ENCODE data around the gene STRIP2. TPM values are rescaled to one million over a fixed set of nuclear protein-coding genes. Genes with fewer than 3 reads are reported as not detected.

The STRIP2 gene
- total RNA-seq, 1 experiment from 2014 or later = 6.5 TPM

DNA sequence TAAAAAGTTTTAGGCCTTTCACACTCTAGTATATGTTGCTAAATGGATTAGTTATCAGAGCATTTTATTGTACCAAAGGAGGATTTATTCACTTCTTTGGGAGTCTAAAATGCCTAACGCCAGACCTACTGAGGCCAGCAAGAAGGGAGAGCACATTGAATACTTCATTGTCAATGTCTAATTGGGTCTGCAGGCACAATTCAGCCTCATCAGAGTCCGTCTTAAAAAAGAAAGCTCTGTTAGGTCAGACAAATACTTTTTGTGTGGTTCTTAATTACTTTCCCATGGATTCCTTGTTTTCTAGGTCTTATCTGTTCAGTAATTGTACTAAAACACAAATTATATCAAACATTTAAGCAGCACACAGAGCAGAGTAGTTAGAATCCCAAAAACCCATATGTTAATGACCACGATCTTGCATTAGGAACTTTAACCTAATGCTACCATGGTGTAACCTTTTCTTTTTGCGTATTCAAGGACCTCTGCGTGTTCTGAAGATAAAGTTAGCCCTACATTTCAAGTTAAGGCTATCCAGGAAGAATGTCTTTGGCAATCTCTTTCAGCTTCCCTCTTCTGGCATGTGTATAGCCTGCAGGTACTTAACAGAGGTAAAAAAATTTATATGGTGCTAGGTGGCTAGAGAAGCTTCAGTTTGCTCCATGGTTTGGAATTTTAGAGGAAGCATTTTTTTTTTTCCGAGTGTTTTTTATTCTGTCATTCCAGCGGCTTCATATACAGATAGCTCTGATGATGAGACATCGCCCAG is 45.7 kb upstream of the STRIP2 start:
- TF ChIP-seq, protein P1, sequence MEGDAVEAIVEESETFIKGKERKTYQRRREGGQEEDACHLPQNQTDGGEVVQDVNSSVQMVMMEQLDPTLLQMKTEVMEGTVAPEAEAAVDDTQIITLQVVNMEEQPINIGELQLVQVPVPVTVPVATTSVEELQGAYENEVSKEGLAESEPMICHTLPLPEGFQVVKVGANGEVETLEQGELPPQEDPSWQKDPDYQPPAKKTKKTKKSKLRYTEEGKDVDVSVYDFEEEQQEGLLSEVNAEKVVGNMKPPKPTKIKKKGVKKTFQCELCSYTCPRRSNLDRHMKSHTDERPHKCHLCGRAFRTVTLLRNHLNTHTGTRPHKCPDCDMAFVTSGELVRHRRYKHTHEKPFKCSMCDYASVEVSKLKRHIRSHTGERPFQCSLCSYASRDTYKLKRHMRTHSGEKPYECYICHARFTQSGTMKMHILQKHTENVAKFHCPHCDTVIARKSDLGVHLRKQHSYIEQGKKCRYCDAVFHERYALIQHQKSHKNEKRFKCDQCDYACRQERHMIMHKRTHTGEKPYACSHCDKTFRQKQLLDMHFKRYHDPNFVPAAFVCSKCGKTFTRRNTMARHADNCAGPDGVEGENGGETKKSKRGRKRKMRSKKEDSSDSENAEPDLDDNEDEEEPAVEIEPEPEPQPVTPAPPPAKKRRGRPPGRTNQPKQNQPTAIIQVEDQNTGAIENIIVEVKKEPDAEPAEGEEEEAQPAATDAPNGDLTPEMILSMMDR (IDR thresholded peaks at IDR 0.05; ENCODE audit: insufficient read depth in 1 of 2, low read depth in 1 of 2, low read length in 1 of 2, severe bottlenecking in 1 of 2, unreplicated experiment in 1 of 2) = no peak
- Mint-ChIP-seq H3K9me3 (ENCODE audit: unreplicated experiment) (no peaks in the 10 kb centered on the region), H3K4me3 (ENCODE audit: unreplicated experiment) (no peak overlapping the region), H3K36me3 (ENCODE audit: insufficient read depth, unreplicated experiment) (no peaks in the 10 kb centered on the region), H3K27ac (ENCODE audit: unreplicated experiment) (no peak overlapping the region), H3K4me1 (ENCODE audit: low read depth, unreplicated experiment) (peaks cover 5% of the 10 kb centered on the region), H3K27me3 (ENCODE audit: insufficient read depth, unreplicated experiment) (no peaks in the 10 kb centered on the region)
- intact Hi-C loops (cut with micrococcal nuclease; ENCODE audit: unreplicated experiment) = no loop called here
- Histone ChIP-seq H3K4me1 (no peaks in the 10 kb centered on the region), H3K36me3 (ENCODE audit: control insufficient read depth, insufficient read depth, low read length) (no peaks in the 10 kb centered on the region), H3K27me3 (replicated peaks; ENCODE audit: control insufficient read depth, insufficient read depth, low read length) (no peaks in the 10 kb centered on the region), H3K9me3 (no peaks in the 10 kb centered on the region), H3K4me3 (ENCODE audit: low read depth, low read length) (no peak overlapping the region)
- no TSS peak for BruUV-seq (replicated peaks)
- ChIA-PET POLR2A (no interaction called here), CTCF (interaction anchor here (0.6 to 1.7 kb wide), 2 partner anchors 13 to 165 kb away, joined by 3 to 4 read pairs; no protein-coding TSS in a partner anchor)
- DNase-seq = no peak

DNA sequence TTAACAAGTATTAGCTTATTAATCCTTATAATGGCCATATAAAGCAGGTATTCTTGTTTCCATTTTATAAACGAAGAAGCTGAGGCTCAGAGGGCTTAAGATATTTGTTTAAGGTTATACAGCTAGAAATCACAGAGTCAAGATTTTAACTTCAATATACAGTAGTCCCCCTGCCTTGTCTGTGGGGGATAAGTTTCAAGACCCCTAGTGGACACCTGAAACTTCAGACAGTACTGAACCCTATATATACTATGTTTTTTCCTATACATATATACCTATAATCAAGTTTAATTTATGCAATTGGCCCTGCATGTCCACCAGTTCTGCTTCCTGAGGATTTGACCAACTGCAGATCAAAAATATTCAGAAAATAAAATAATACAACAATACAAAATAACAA is 44.4 kb upstream of the STRIP2 start:
- Histone ChIP-seq H3K4me3 (ENCODE audit: low read depth, low read length) (no peak overlapping the region), H3K4me1 (no peaks in the 10 kb centered on the region), H3K9me3 (no peaks in the 10 kb centered on the region), H3K36me3 (ENCODE audit: control insufficient read depth, insufficient read depth, low read length) (no peaks in the 10 kb centered on the region), H3K27me3 (replicated peaks; ENCODE audit: control insufficient read depth, insufficient read depth, low read length) (no peaks in the 10 kb centered on the region)
- DNase-seq = no peak
- TF ChIP-seq, protein P1 (IDR thresholded peaks at IDR 0.05; ENCODE audit: insufficient read depth in 1 of 2, low read depth in 1 of 2, low read length in 1 of 2, severe bottlenecking in 1 of 2, unreplicated experiment in 1 of 2) = no peak
- ChIA-PET POLR2A (no interaction called here), CTCF (interaction anchor here (1.6 to 1.7 kb wide), 2 partner anchors 12 to 14 kb away, joined by 4 read pairs; no protein-coding TSS in a partner anchor)
- Mint-ChIP-seq H3K4me3 (ENCODE audit: unreplicated experiment) (no peak overlapping the region), H3K36me3 (ENCODE audit: insufficient read depth, unreplicated experiment) (no peaks in the 10 kb centered on the region), H3K9me3 (ENCODE audit: unreplicated experiment) (no peaks in the 10 kb centered on the region), H3K27ac (ENCODE audit: unreplicated experiment) (no peak overlapping the region), H3K4me1 (ENCODE audit: low read depth, unreplicated experiment) (no peaks in the 10 kb centered on the region), H3K27me3 (ENCODE audit: insufficient read depth, unreplicated experiment) (no peaks in the 10 kb centered on the region)
- no TSS peak for BruUV-seq (replicated peaks)
- intact Hi-C loops (cut with micrococcal nuclease; ENCODE audit: unreplicated experiment) = no loop called here

DNA sequence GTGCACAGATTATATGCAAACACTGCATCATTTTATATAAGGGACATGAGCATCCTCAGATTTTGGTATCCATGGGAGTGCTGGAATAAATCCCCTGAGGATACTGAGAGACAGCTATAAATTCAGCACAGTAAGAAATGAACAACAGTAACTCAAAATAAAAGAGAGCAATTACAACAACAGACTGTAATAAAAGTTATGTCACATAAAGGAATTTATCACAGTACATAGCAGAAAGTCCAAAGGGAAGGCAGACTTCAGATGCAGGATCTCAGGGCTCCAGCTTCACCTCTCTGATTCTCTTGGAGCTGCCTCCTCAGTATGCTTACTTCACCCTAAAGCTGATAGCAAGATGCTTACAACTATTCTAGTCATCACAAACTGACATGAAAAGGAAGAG is 43.9 kb upstream of the STRIP2 start:
- Histone ChIP-seq H3K4me1 (no peaks in the 10 kb centered on the region), H3K9me3 (no peaks in the 10 kb centered on the region), H3K36me3 (ENCODE audit: control insufficient read depth, insufficient read depth, low read length) (no peaks in the 10 kb centered on the region), H3K4me3 (ENCODE audit: low read depth, low read length) (no peak overlapping the region), H3K27me3 (replicated peaks; ENCODE audit: control insufficient read depth, insufficient read depth, low read length) (no peaks in the 10 kb centered on the region)
- ChIA-PET CTCF (interaction anchor here (1.6 to 1.7 kb wide), 2 partner anchors 11 to 15 kb away, joined by 4 read pairs; no protein-coding TSS in a partner anchor), POLR2A (no interaction called here)
- intact Hi-C loops (cut with micrococcal nuclease; ENCODE audit: unreplicated experiment) = no loop called here
- BruUV-seq (replicated peaks) = no TSS peak
- Mint-ChIP-seq H3K36me3 (ENCODE audit: insufficient read depth, unreplicated experiment) (no peaks in the 10 kb centered on the region), H3K4me1 (ENCODE audit: low read depth, unreplicated experiment) (no peaks in the 10 kb centered on the region), H3K4me3 (ENCODE audit: unreplicated experiment) (no peak overlapping the region), H3K9me3 (ENCODE audit: unreplicated experiment) (no peaks in the 10 kb centered on the region), H3K27ac (ENCODE audit: unreplicated experiment) (no peak overlapping the region), H3K27me3 (ENCODE audit: insufficient read depth, unreplicated experiment) (no peaks in the 10 kb centered on the region)
- no peak for DNase-seq
- TF ChIP-seq, protein P1 (IDR thresholded peaks at IDR 0.05; ENCODE audit: insufficient read depth in 1 of 2, low read depth in 1 of 2, low read length in 1 of 2, severe bottlenecking in 1 of 2, unreplicated experiment in 1 of 2) = no peak
